COR-L47 (cell line): ENCODE results near the gene SPAG8.

Experiments used
- DNase-seq: peaks from one replicate; lab custom pipeline; 2025; lab: John Stamatoyannopoulos, UW

SPAG8 gene

GRCh38 chr9:35808433-35808832 is 3.6 kb downstream of the SPAG8 start:
- no peak for DNase-seq

- DNase-seq = no peak
Measured at GRCh38 chr9:35806101-35806500, 6.0 kb downstream of the SPAG8 start.

- no peak for DNase-seq
Measured at GRCh38 chr9:35801328-35802128, 10.5 kb downstream of the SPAG8 start.

DNA sequence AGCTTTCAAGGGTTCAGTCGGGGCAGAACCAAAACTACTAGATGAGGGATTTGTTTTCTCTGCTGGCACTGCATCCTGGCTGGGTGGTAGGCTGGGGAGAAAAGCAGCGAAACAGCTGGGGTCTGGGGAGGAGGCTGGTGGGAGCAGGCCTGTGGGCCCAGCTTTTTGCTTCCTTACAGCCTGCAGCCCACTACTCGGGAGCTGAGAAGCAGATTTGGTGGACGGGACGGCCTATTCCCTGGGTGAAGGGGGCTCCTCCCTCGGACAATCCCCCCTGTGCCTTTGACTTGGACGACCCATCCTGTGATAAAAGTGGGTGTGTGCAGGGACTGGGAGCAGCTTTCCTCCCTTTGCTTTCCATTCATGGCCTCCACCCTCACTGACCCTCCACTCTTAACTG is 11.5 kb downstream of the SPAG8 start:
- no peak for DNase-seq

GRCh38 chr9:35798658-35799374 is 13.2 kb downstream of the SPAG8 start:
- DNase-seq = no peak

DNA sequence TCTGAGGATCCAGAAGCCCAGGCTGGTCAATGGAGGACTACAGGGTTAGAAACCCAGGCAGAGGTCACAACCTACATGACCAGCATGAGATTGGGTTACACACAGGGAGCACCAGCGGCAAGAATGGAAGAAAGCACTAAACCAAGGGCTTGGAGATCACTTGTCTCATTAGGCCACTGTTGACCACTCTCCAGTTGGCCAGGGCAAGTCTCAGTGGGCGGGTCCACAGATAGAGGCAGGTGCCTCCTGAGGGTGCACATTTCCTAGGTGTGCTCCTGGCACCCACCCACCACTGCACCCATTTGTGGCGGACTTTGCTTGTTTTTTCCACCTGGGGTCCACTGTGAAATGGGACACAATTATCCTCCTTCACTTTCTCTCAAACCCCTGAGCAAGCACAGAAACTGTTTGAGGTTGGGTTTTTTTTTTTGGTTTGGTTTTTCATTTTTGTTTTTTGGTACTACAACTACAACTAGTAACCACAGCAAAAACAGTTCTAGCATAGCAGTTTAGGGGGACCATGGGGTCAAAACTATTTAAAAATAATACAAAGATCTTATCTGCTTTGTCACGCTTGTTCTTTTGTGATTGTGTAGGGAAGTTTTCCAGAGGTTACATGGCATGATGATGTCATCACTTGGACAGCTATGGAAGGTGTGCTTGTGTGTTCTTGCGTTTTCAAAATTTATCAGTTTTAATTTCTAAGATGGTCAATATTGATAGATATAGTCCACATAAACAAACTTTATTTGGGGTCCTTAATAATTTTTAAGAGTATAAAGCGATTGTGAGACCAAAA is 14.6 kb downstream of the SPAG8 start:
- DNase-seq = no peak

DNA sequence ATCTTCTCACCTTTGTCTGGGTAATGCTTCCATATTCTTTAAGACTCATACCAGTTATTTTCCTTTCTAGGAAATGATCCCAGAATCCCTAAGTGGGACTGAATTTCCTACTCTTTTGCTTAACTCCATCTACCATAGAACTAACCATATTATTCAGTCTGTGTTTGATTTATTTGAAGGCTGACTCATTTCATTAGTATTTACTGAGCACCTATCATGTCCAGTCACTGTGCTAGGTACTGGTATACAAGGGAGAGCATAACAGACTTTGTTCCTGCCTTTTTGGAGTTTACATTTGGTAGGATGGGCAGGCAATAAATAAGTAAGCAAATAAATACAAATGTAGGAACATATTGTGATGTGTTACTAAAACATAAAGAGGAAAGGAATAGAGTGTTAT is 16.4 kb downstream of the SPAG8 start:
- DNase-seq = no peak

DNA sequence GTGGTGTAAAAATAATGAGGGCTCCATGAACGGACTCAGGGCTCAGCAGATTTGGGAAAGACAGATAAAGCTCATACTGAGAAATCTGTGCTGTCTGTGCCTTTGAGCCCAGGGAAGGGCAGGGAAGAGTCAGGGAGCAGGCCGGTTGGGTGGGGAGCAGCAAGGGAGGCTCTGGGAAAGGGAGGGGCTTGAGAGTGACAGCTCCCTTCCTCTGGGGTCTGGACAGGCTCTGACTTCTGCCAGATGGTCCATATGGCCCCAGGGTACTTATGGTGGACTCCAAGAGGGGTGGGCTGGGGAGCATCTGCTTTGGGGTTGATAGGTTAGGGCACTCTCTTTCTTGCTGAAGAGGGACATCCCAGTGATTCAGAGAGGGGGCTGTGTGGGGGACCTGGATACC is 18.6 kb downstream of the SPAG8 start:
- no peak for DNase-seq

DNA sequence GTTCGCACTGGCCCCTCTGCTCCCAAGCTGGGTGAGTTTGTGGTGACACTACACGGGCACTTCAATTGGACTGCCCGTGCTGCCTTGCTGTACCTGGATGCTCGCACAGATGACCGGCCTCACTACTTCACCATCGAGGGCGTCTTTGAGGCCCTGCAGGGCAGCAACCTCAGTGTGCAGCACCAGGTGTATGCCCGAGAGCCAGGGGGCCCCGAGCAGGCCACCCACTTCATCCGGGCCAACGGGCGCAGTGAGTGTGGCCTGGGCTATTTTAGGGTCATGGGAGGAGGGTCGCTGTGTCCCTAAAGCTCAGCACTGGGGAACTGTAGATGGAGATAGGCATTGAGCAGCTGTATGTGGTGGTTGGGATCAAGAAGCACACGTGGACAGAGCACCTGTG is 19.2 kb downstream of the SPAG8 start:
- no peak for DNase-seq

DNA sequence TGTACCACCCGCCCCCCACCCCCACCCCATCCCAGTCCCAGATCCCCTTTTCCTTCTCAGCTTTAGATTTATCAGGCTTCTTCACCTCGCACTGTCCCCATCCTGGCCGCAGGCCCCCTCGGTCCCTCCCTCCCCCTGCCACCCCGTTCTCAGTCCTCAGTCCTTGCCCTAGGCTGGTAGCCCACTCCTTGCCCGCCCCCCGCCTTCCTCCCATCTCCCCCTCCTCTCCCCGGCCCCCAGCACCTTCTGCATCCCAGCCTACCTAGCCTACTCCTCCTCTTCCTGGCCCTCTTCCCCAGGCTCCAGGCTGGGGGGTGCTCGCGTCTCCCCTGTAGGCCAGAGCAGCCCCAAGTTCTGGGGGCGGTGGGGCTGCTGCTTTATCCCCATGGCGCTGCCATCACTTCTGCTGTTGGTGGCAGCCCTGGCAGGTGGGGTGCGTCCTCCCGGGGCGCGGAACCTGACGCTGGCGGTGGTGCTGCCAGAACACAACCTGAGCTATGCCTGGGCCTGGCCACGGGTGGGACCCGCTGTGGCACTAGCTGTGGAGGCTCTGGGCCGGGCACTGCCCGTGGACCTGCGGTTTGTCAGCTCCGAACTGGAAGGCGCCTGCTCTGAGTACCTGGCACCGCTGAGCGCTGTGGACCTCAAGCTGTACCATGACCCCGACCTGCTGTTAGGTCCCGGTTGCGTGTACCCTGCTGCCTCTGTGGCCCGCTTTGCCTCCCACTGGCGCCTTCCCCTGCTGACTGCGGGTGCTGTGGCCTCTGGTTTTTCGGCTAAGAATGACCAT is 19.8 kb downstream of the SPAG8 start:
- DNase-seq = no peak

GRCh38 chr9:35791297-35791921 is 20.7 kb downstream of the SPAG8 start, which contains the start of gene NPR2:
Gene NPR2, plus strand, starts transcription at chr9:35791591. Its CDS starts 818 bp downstream, at chr9:35792409.
- no peak for DNase-seq

DNA sequence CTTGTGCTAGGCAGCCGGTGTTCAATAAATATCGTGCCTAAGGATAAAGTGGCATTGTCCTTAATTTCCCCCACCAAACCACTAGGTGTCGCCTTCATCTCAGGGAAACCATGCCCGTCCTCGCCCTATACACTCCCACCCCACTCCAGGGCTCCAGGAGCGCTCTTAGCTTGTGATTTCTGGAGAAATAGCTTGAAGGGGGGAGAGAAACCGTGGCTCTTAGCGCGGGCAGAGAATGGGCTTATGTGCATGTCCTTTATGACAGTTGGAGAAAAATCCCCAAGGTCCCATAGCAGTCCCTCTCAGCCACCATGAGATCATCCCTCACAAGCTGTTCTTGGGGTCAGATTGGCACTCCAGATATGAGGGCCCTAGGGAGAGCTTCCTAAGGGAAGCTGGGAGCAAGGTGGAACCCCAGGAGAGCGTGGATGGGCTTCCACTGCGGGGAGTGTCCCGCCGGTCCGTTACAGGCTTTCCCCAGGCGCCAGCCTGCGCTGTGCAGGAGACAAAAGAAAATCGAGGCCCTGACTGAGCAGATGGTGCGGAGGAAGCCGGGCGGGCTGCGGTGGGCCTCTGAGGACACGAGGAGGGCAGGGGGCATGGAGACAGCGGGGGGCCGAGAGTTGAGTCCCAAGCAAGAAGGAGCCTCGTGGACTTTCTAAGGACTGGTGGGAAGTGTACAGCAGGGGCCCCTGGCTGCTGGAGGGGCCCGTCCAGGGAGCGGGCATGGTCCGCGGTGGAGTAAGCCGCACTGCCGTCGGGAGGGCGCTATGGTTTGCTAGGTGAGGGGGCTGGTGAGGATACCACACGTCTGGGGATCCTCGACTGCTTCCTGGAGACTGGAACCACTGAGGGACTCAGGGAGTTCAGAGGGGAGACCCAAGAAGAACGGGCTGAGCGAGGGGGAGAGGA is 21.4 kb downstream of the SPAG8 start:
- DNase-seq = peak; percentile 56

GRCh38 chr9:35790025-35790384 is 22.1 kb downstream of the SPAG8 start:
- no peak for DNase-seq

DNA sequence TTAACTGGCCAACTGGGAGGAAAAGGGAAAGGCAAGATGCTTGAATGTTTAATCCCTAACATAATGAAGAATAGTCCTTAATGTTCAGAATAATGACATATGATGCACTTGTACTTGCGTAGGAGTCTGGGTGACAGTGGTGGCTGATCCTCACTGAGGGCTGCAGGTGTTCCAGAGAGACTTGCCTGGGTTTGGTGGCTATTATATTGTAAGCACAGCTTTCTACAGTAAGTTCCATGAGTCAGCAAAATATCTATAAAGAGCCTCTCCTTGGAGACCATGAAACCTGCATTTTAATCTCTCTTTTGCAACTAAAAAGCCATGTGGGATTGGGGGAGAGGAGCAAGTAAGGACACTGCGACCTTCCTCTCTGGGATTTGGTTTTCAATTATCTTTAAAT is 22.5 kb downstream of the SPAG8 start:
- no peak for DNase-seq

- no peak for DNase-seq
Measured at GRCh38 chr9:35783418-35783817, 28.6 kb downstream of the SPAG8 start.

DNA sequence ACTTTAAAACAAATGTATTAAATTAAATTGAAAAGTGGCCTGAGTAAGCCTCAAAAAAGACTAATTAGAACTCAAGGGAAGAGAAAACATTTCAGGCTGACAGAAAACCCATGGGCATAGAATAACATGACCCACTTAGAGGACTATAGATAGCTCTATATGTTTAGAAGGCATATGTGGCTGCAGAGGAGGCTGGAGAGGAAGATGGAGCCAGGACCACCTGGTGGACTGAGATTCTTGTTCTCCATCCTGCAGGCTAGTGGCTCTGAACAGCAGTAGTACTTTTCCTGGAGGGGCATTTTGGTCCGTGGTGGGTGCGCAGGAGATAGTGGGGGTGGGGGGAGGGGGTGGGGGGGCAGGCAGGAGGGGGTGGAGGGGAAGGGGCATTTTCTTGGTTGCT is 31.0 kb downstream of the SPAG8 start:
- no peak for DNase-seq

DNA sequence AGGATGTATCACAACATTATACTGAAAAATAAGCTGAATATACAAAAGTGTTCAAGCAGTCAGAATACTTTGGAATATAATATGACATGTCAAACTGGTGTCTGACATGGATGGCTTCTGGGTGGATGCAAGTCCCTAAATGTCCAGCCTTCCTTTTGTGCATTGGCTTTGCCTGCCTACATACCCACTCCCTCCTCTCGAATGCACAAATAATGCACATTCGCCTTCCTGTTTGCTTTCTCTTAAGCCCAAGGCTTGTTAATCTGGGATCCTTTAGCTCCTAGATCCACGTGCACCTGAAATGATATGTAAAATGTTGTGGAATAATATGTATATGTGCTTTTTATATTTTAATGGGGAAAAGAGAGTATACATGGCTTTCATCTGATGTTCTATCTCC is 33.6 kb downstream of the SPAG8 start:
- DNase-seq = no peak

- DNase-seq = peak; percentile 66
Measured at GRCh38 chr9:35776018-35776417, 36.0 kb downstream of the SPAG8 start.

- DNase-seq = peak; percentile 24
Measured at GRCh38 chr9:35774907-35775635, 37.0 kb downstream of the SPAG8 start.

- peak; percentile 31 for DNase-seq
Measured at GRCh38 chr9:35771943-35772342, 40.1 kb downstream of the SPAG8 start.
